GM19035 (cell line): Measurements from ENCODE around the gene ACE.

Experiments used
- ATAC-seq: cut with Tn5 transposase; IDR thresholded peaks from one replicate; pipeline ENCODE4 v1.9.1; 2021; ENCODE audit not compliant: unreplicated experiment

ACE gene

DNA sequence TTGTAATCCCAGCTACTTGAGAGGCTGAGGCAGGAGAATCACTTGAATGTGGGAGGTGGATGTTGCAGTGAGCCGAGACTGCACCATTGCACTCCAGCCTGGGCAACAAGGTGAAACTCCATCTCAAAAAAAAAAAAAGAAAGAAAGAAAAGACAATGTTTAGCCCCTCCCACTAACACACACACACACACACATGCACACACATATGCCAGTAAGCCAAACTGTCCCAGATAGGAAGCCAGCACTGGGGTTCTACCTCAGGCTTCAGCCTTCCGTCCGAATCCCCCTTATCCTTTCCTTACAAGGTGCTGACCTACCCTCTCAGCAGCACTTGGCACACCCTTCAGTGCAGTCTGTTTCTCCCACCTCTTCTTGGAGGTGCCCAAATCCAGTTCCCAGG lies 37.6 kb downstream of the ACE start:
- ATAC-seq, result no peak

DNA sequence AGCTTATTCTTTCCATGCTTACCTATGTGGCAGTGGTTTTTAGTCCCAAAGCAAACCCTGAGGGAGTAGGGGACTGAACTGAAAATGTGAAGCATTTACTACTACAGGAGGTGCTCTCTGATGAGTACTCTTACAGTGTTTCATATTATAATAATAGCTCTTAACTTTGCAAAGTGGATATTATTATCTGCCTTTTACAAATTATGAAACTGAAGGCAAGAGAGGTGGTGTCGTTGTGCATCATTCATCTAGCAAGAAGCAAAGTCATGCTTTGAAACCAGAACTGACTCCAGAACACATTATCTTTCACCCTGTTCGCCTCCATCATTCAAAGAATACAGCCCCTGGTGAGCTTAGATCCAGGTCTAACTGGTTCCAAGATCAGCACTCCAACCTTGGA lies 38.1 kb downstream of the ACE start:
- ATAC-seq, result no peak

DNA sequence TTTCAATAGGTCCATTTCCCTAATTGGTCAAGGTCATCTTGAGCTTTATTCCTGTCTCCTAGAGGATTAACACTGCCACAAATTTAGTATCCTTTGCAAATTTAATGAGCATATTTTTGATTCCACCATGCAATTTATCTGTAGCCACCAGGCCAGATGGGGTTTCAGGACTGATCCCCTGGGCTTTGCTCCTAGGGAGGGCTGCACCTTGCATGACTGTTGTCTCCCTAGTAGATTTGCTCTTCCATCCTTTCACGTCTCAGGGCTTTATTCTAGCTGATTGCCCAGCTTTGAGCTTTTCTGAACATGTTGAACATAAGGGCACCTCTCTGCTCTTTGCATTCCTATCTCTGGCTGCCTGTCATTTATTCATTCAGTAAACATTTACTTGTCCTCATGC lies 38.6 kb downstream of the ACE start:
- ATAC-seq, result no peak

DNA sequence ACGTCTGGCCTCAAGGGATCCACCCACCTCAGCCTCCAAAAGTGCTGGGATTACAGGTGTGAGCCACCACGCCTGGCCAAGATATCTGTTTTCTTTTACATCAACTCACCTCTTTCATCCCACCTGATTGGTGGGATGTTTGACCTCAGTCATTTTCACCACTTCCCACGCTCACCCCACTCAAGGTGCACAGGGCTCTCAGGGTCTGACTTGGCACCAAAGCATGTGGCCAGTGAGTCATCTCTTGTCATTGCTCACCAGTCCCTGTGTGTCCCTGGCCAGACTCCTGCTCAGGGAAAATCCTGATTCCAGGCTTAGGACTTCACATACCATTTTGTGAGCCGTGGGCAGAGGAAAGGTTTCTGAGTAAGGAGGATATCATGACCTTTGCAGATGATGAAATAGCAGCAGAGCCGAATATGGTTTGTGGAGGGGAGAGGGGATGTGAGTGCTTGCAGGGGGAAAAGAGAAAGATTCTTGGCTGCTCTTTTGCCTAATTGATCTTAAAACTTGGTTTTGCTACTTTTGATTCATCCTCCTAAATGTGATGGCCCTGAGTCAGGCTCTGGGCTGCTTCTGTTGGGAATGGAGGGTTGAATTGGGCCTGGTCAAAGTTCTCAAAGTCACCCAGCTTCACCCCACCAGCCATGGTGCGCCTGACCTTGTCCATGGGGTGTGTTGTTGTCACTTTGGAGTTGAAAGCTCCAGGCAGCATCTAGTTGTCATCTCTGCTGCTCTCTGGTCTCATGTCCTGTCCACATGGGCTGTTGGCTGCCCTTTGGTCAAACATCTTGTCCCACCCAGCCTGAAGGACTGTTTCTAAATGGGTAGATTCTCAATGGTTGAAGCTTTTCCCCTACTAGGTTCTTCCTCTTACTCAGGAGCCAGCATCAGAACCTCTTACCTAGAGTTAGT lies 40.3 kb downstream of the ACE start:
- no peak for ATAC-seq

DNA sequence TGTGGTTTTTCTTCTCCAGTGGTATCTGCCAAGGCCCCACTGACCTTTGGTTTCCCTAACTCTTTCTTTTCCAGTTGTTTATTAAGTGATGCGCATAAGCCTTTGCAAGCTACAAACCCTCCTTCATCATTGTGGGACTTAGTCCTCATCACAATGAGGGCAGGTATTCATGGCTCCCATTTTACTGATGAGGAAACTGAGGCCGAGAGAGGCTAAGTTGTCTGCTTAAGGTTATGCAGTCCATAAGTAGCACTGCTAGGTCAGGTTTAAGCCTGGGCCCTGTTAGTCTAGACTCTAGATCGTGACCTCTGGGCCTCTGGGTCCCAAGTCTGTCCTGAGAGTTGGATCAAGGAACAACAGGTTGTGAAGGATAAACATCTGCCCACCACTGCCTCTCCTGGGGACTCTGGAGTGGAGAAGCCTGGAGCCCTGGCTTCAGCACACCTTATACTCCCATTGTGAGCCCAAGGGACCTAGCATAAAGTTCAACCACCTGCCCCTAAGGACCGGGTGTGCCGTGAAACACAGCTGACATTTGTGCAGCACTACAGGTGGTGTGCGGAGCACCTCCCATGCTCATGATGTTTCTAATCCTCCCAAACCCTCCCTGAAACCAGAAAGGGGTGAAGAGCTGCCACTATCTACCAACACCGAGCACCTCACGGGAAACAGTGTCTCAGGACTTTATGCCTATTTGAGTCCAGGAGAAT lies 41.1 kb downstream of the ACE start:
- ATAC-seq, result no peak

DNA sequence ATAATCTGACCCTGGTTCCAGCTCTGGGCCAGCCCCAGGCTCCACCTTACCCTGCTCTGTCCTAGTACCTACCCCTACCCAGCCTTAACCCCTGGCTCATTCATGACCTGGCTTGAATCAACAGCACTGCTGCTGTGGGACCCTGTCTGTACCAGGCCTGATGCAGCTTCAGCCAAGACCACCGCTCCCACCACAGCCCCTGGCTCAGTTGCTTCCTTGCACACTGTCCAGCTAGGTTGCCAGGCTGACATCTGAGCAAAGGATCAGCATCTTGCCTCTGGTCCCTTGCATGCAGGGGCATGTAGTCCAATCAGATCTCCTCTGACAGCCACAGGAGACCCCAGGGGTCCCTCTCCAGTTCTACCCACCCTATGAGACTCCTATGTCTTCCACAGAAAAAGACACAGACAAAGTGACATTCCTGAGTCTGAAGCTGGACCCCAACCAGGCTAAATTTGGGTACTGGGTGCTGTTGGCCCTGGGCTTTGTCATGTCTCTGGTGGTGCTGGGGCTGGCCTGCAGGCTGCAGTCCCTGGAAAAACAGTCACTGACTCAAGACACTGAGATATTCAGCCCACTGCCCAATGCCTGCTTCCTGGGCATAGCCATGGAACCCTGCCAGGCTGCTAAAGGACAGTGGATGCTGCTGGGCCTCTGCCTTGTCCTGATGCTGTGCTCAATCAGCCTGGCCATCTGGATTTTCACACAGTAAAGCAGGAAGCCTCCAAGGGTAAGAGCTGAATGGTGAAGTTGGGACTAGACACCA lies 42.4 kb downstream of the ACE start:
- no peak for ATAC-seq

DNA sequence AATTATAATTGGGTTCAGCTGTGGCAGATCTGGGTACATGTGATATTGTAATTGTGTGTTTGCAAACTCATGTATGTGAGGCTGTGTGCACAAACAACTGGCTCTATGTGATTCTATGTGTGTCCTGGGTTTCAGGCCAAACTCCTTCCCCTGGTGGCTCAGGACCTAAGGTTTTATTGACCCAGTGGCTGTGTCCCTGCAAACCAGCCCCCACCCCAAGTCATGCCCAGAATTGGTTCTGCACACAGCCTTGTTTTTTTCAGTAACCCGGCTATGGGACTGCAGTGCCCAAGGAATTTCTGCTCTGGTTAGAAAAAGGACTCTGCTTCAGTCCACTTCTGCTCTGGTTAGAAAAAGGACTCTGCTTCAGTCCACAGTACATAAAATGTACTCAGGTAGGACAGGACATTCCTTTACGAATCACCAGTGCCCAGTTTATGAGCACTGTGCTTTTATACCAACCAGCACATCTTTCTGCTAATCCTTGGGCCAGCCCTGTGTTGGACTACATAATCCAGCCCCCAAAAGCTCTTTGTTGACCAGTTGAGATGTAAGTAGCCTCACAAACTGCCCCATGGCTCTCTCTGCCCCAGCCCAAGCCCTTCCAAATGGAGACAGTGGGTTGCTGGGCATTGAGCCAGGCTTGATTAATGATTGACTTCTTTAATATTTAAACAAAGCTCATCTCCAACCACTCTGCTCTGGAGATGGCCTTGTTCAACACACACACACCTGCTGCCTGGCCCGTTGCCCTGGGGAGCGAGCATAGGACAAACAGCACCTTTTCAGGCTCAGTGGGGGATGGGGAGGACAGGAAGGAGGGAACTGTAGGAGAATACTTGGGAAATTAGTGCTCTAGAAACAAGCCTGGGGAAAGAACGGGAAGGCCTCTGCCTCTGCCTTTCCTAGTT lies 43.4 kb downstream of the ACE start:
- ATAC-seq, result no peak

DNA sequence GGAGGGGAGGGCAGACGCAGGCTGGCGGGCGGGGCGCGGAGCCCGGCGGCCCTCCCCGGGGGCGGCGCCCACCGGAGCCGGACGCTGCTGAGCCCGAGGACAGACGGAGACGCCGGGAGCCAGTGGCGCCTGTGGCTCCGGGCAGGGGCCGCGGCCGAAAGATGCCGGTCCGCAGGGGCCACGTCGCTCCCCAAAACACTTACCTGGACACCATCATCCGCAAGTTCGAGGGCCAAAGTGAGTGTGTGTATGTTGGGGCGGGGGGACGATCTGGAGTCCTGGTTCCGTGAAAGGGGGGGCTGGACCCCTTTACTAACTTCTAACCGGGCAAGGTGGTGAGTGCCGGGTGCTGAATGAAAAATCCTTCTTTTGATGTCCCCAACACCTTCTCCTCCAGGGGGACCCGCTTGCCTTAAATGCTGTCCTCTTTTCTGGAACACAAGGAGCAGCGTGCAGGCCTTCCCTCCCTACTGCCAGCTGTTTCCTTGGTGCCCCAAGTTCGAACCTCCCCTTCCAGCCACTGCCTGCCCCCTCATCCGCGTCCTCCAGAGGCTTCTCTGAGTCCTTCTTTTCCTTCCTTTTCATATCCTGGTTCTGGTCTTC lies 46.5 kb downstream of the ACE start, which contains the start of gene KCNH6:
KCNH6 (plus strand) TSS at position 106 of the 603 bp plus-strand sequence; CDS start at position 162, 56 bp downstream.
- no peak for ATAC-seq

DNA sequence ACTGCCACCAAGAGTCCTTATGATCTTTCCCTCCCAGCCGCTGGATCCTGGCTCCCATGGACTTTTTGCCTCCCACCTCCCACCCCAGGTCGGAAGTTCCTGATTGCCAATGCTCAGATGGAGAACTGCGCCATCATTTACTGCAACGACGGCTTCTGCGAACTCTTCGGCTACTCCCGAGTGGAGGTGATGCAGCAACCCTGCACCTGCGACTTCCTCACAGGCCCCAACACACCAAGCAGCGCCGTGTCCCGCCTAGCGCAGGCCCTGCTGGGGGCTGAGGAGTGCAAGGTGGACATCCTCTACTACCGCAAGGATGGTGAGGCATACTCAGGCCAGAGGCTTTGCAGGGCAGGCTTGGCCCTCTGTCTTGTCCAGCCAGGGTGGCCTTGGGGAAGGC lies 47.2 kb downstream of the ACE start:
- ATAC-seq, result no peak

DNA sequence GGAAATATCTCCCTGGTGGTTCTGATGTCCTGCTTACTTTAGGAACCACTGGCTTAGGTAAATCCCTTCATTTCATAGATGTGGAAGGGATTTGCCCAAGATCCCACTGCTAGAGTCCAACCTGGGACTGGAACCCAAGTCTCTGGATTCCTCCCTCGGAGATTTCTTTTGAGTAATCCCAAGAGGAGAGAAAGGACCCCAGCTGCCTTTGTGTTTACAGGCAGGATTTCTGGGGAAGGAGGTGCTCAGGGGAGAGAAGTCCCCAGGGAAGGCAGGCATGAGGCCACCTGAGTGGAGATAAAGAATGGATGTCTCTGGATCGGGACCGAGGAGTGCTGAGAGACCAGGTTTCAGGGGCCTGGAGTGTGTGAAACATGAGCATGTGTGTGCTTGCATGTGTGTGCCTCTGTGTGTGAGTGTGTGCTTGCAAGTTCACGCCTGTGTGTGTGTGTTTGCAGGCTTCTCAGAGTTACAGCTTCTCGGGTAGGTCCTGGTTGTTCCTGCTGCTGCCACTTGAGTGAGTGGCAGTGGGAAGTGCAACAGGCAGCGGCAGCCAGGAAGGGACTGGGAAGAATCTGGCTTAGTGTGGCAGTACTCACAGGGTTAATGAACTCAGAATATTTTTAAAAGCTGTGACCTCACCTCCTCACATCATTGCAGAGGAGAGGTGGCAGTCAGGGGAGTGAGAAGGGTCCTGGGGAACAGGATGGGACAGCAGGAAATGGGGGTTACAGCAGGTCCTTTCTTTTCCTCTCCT lies 48.5 kb downstream of the ACE start:
- ATAC-seq, result no peak

DNA sequence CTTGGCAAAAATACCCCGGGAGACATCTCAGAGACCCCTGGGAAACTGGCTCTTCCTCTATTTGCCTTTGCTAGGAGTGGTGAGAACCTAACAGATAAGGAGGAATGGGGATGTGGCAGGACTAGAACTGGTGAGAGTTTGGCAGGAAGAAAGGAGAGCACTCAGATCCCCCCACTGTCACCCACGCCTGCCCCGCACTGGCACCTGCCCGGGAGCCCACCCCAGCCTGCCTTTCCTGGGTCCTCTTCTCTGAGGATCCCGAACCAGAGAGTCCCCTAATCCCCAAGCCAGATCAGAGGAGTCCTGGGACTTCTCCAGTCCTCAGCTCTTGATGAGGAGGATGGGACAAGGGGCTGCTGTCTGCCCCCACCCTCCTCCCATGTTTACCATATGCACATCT lies 50.0 kb downstream of the ACE start:
- no peak for ATAC-seq

DNA sequence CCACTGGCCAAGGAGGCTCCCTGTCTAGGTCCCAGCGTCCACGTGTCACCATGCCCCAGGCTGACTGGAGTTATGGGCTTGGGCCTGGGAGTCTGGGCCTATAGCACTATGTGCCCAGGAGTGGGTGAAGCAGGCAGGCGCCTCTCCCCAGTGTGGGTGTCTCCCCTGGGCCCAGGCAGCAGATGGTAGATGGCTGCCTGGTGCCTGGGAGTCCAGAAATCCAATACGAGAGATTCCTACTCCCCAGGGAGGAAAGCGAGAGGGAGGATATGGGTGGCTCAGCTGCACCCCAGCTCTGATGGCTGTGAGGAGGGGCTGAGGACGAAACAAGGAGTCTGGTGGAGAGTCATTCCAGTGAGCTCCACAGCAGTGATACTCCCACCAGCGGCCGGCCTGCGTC lies 51.3 kb downstream of the ACE start:
- ATAC-seq, result no peak

DNA sequence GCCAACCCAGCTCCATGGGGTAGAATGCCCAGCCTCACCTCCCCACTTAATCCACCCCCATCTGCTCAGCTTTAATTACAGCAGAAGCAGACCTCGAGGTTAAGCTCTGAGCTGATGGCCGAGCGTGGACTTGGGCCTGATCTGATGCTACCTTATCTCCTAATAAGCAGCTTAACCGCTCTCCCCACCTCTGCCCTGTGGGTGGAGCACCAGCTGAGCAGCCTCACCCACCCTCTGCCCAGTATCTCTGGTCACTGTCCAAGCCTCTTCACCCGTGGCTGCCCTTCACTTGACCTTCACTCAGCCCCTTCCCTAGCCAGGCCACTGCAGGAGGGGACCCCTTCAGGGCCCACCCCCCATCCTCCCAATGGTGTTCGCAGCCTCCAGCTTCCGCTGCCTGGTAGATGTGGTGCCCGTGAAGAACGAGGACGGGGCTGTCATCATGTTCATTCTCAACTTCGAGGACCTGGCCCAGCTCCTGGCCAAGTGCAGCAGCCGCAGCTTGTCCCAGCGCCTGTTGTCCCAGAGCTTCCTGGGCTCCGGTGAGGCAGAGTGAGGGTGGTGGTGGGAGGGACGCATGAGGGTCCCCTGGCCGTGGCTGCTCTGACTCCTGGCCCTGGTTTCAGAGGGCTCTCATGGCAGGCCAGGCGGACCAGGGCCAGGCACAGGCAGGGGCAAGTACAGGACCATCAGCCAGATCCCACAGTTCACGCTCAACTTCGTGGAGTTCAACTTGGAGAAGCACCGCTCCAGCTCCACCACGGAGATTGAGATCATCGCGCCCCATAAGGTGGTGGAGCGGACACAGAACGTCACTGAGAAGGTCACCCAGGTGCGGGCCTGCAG lies 53.1 kb downstream of the ACE start:
- no peak for ATAC-seq

DNA sequence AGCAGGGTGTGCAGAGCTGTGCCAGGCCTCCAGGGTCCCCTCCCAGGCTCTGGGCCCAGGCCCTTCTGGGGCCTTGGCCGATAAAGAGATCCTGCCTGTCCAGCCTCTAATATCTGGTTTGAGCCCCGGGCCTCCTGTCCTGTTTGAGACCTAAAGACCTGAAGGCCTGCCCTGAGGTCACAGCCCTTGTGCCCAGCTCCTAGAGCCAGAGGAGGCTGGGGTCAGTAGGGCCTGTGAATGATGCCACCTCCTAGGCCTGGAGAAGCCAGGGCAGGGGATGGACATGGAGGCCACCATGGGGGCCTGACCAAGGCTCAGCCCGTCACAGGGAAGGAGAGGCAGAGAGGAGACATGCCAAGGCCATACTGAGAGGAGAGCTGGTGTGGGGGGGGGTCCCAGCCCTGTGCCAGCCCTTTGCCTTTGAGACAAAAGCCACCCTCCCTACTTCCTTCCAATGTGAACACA lies 53.7 kb downstream of the ACE start:
- ATAC-seq, result no peak

DNA sequence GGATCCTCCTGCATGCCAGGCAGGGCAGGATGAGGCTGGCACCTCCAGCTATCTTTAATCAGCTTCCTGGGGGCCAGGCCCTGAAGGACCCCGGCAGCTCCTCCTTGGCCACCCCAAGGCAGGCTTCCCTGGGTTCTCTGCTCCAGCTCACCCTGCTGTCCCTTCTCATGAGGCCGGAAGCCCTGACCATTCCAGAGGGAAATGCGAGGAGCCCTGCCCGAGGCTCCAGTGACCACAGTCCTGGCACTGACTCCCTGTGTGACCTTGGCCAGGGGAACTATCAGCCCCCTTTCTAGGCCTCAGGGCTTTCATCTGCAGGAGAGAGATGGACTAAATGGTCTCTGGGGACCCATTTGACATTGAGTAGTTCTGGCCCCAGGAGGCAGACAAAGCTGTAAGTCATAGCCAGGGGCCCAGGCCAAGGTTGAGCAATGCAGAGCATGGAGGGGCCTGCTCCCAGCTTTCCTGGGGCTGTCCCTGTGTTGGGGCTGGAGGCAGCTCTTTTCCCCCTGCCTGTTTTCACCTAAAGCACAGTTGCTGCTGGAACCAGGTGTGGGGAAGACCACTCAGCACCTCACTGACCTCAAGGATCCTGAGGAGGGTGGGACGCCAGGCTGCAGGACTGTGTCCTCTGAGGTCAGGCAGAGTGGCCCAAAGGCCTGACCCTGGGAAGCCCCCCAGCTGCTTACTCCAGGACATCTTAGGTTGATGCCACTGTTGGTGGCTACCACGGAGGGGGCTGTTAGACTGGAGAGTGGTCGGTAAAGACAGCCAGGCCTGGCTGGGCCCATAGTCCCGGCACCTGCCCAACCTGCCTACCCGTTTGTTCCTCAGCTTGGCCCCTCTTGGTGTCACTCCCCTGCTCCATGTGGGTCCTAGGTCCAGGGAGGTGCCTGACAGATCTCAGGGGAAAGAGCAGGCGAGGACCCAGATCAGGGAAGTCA lies 54.4 kb downstream of the ACE start:
- no peak for ATAC-seq

DNA sequence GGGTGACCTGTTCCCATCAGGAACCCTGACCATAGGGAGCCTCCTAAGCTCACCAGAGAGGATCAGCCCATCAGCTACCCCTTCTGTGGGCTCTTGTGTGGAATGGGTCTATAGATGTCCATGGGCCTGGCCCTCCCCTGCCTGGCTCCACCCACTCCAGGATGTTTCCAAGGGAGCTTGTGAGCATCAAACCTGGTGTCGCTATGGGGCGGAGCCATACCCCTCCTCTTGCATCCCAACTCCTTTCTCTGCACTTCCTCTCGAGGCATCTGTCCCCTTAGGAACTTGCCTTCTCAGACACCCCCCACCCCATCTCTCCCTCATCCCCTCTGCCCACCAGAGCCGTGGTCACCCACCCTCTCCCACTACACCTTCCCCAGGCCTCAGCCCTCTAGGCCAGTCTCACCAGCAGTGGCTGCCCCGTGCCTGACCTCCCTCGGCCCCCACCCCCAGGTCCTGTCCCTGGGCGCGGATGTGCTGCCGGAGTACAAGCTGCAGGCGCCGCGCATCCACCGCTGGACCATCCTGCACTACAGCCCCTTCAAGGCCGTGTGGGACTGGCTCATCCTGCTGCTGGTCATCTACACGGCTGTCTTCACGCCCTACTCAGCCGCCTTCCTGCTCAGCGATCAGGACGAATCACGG lies 56.7 kb downstream of the ACE start:
- ATAC-seq, result no peak

DNA sequence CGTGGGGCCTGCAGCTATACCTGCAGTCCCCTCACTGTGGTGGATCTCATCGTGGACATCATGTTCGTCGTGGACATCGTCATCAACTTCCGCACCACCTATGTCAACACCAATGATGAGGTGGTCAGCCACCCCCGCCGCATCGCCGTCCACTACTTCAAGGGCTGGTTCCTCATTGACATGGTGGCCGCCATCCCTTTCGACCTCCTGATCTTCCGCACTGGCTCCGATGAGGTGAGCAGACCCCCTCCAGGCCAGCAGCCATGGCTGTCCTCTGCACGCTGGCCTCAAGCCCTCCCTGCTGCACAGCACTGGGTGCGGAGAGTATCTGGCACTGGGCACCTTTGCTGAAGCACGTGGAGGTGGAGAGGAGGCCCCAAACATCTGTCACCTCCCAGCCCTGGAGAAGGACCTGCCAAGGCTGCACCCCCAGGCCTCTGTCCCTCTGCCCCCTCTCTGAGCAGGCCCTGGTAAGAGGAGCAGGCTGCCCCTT lies 57.3 kb downstream of the ACE start:
- ATAC-seq, result no peak
